Gastrocnemius medialis (tissue), 4 donors: ENCODE results near the gene NEK8.

Experiments used
- CTCF ChIP-seq, 5 experiments: fragments of 450-650 bp in 3 of 5; fragments of 200-600 bp in 2 of 5; sonication (generic) in 2 of 5; IDR thresholded peaks in 4 of 5; conservative IDR thresholded peaks in 1 of 5; 1 replicate in 4 of 5; 2 replicates in 1 of 5; pipeline ENCODE4 v1.5.1; 2016 to 2019; ENCODE audit warnings: antibody characterized with exemption in 5 of 5, mild to moderate bottlenecking in 3 of 5, moderate library complexity in 3 of 5
- POLR2A ChIP-seq, 2 donors: fragments of 450-650 bp; IDR thresholded peaks; one replicate each; pipeline ENCODE4 v1.6.1; 2017; ENCODE audit warnings: antibody characterized with exemption in 2 of 2, mild to moderate bottlenecking in 2 of 2, moderate library complexity in 2 of 2

GRCh38 chr17:28724500-28725165 is 4.0 kb upstream of the NEK8 start:
- TF ChIP-seq POLR2A (IDR thresholded peaks at IDR 0.05) (no peak), CTCF (IDR thresholded peaks at IDR 0.05 in 4 of 5, conservative IDR thresholded peaks at IDR 0.05 in 1 of 5) (no peak)
